ENCODE data around the gene GGACT. TPM values are rescaled to one million over a fixed set of nuclear protein-coding genes. Genes with fewer than 3 reads are reported as not detected.

GGACT gene
- total RNA-seq, 1 experiment from 2014 or later: 3.8 TPM

DNA sequence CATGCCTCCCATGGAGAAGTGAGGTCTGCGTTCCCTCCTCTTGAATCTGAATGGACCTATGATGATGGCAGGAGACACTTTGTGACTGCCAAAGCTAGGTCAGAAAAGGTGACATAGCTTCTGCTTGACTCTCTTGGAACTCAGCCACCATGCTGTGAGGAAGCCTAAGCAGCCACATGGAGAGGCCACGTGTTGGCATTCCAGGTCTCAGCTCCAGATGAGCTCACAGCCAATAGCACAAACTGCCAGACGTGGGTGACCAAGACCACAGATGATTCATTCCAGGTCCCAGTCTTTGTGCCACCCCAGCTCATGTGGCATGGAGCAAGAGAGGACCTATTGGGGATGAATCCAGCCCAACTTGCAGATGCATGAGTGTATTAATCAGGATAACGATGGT is 8.7 kb upstream of the GGACT start:
- Histone ChIP-seq H3K4me3 (ENCODE audit: low read depth, low read length, poor library complexity, severe bottlenecking) (no peak overlapping the region), H3K4me1 (ENCODE audit: insufficient read depth, low read length, poor library complexity, severe bottlenecking) (no peaks in the 10 kb centered on the region), H3K36me3 (ENCODE audit: insufficient read depth, low read length, poor library complexity, severe bottlenecking) (no peaks in the 10 kb centered on the region), H3K27ac (ENCODE audit: low read depth, low read length, poor library complexity, severe bottlenecking) (no peak overlapping the region), H3K27me3 (replicated peaks; ENCODE audit: insufficient read depth, low read depth, low read length, poor library complexity) (no peaks in the 10 kb centered on the region), H3K9me3 (ENCODE audit: low read depth, low read length, poor library complexity, severe bottlenecking) (no peaks in the 10 kb centered on the region)
- intact Hi-C loops (cut with micrococcal nuclease; ENCODE audit: unreplicated experiment): no loop called here
- no peak for TF ChIP-seq EZH2 (IDR thresholded peaks at IDR 0.05; ENCODE audit: borderline replicate concordance, low read depth, low read length, poor library complexity, severe bottlenecking)
- no peak for TF ChIP-seq CTCF (conservative IDR thresholded peaks at IDR 0.05; ENCODE audit: low read depth, low read length)
- CTCF ChIA-PET: interaction anchor here (0.7 kb wide), 1 partner anchor 16 kb away, joined by 4 read pairs; no protein-coding TSS in a partner anchor
- BruUV-seq (replicated peaks): no TSS peak
- no peak for DNase-seq (ENCODE audit: low spot score)
- POLR2A ChIA-PET (ENCODE audit: low non-redundant PET): no interaction called here

- POLR2A ChIA-PET (ENCODE audit: low non-redundant PET): no interaction called here
Measured at GRCh38 chr13:100596516-100596915, 7.9 kb upstream of the GGACT start.

DNA sequence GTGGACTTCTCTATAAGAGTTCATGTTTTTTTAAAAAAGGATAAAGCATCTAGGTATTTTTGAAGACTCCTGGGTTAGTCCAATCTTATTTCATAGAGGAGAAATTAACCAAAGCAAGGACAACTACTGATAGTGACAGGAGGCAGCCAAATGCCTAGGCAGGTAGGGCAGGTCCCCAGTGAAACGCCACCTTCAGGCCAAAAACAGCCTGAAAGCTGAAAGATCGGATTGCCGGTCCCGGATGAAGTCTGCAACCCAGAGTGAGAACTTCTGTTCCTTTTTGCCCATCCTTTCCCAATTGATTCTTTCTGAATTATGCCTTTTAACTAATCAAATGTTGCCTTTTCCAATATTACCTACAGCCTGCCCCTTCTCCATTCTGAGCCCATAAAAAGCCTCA is 6.1 kb upstream of the GGACT start:
- POLR2A ChIA-PET (ENCODE audit: low non-redundant PET): no interaction called here
- intact Hi-C loops (cut with micrococcal nuclease; ENCODE audit: unreplicated experiment): no loop called here
- DNase-seq (ENCODE audit: low spot score): no peak

More at GRCh38 chr13:100596516-100596915, 7.9 kb upstream of the GGACT start:
- H3K4me1 ChIP-seq (ENCODE audit: insufficient read depth, low read length, poor library complexity, severe bottlenecking): no peaks in the 10 kb centered on the region
- H3K4me3 ChIP-seq (ENCODE audit: low read depth, low read length, poor library complexity, severe bottlenecking): no peak overlapping the region
- no TSS peak for BruUV-seq (replicated peaks)
- CTCF ChIA-PET: no interaction called here
- no peaks in the 10 kb centered on the region for H3K9me3 ChIP-seq (ENCODE audit: low read depth, low read length, poor library complexity, severe bottlenecking)
- TF ChIP-seq CTCF (conservative IDR thresholded peaks at IDR 0.05; ENCODE audit: low read depth, low read length): no peak
- TF ChIP-seq EZH2 (IDR thresholded peaks at IDR 0.05; ENCODE audit: borderline replicate concordance, low read depth, low read length, poor library complexity, severe bottlenecking): no peak
- intact Hi-C loops (cut with micrococcal nuclease; ENCODE audit: unreplicated experiment): no loop called here
- peak; percentile 58 for DNase-seq (ENCODE audit: low spot score)
- H3K36me3 ChIP-seq (ENCODE audit: insufficient read depth, low read length, poor library complexity, severe bottlenecking): no peaks in the 10 kb centered on the region
- H3K27ac ChIP-seq (ENCODE audit: low read depth, low read length, poor library complexity, severe bottlenecking): no peak overlapping the region
- H3K27me3 ChIP-seq (replicated peaks; ENCODE audit: insufficient read depth, low read depth, low read length, poor library complexity): no peaks in the 10 kb centered on the region

More for the DNA sequence above, 6.1 kb upstream of the GGACT start:
- no peak overlapping the region for H3K27ac ChIP-seq (ENCODE audit: low read depth, low read length, poor library complexity, severe bottlenecking)
- no peaks in the 10 kb centered on the region for H3K36me3 ChIP-seq (ENCODE audit: insufficient read depth, low read length, poor library complexity, severe bottlenecking)
- CTCF ChIA-PET: no interaction called here
- no peaks in the 10 kb centered on the region for H3K9me3 ChIP-seq (ENCODE audit: low read depth, low read length, poor library complexity, severe bottlenecking)
- no peak overlapping the region for H3K4me3 ChIP-seq (ENCODE audit: low read depth, low read length, poor library complexity, severe bottlenecking)
- TF ChIP-seq CTCF (conservative IDR thresholded peaks at IDR 0.05; ENCODE audit: low read depth, low read length): peak; percentile 44
- no peak for TF ChIP-seq EZH2 (IDR thresholded peaks at IDR 0.05; ENCODE audit: borderline replicate concordance, low read depth, low read length, poor library complexity, severe bottlenecking)
- H3K4me1 ChIP-seq (ENCODE audit: insufficient read depth, low read length, poor library complexity, severe bottlenecking): no peaks in the 10 kb centered on the region
- H3K27me3 ChIP-seq (replicated peaks; ENCODE audit: insufficient read depth, low read depth, low read length, poor library complexity): no peaks in the 10 kb centered on the region
- BruUV-seq (replicated peaks): no TSS peak

Data from A673 (cell line).